22Rv1 (cell line): ENCODE data around the gene ST3GAL2.

ENCODE experiments used
- ZFX ChIP-seq: fragments of 450-650 bp; IDR thresholded peaks from 2 replicates; pipeline ENCODE4 v1.6.1; 2017; ENCODE audit warnings: antibody characterized with exemption, borderline replicate concordance
- TF ChIP-seq, protein P1 (sequence below): fragments of 450-650 bp; IDR thresholded peaks from 2 replicates; pipeline ENCODE4 v1.5.1; 2017; ENCODE audit warnings: mild to moderate bottlenecking

- TF ChIP-seq, protein P1, sequence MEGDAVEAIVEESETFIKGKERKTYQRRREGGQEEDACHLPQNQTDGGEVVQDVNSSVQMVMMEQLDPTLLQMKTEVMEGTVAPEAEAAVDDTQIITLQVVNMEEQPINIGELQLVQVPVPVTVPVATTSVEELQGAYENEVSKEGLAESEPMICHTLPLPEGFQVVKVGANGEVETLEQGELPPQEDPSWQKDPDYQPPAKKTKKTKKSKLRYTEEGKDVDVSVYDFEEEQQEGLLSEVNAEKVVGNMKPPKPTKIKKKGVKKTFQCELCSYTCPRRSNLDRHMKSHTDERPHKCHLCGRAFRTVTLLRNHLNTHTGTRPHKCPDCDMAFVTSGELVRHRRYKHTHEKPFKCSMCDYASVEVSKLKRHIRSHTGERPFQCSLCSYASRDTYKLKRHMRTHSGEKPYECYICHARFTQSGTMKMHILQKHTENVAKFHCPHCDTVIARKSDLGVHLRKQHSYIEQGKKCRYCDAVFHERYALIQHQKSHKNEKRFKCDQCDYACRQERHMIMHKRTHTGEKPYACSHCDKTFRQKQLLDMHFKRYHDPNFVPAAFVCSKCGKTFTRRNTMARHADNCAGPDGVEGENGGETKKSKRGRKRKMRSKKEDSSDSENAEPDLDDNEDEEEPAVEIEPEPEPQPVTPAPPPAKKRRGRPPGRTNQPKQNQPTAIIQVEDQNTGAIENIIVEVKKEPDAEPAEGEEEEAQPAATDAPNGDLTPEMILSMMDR = no peak
- TF ChIP-seq ZFX = no peak
These were observed 17.9 kb downstream of the ST3GAL2 start for GRCh38 chr16:70421014-70421413.
